ENCODE measurements around the gene PRKCZ.

PRKCZ gene

GRCh38 chr1:2203671-2204414, 153.6 kb downstream of the PRKCZ start:
- DNase-seq, result no peak

DNA sequence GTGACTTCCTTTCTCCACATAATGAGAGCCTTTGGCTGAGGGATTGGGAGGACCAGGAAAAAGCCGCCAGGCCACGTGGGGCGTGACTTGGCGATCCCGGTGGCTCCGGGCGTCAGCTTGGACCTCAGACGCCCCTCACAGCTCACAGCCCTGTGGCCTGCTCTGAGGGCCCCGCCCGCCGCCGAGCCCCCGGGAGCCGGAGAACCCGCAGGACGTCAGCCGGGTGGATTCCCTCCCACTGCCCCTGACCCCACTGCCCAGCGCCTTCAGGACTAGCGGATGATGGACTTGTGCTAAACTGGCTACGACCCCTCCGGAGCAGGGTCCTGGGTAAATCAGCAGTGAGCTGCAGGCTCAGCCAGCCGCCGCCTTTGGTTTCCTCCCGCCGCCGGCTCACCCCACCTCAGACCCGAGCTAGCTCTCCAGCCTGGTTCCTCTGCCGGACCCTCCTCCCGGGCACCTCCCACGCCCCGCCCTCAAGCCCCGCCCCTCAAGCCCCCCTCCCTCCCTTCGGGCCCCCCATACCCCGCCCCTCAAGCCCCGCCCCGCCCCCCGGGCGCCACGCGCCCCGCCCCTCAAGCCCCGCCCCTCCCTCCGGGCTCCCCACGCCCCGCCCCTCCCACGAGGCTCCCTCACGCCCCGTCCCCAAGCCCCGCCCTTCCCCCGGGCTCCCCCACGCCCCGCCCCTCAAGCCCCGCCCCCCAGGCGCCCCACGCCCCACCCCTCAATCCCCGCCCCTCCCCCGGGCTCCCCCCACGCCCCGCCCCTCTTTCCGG, 154.4 kb downstream of the PRKCZ start:
- DNase-seq, result peak in 34 of 56 donors; percentile 42 to 95 (median 80)

- DNase-seq, result peak in 55 of 56 donors; percentile 49 to 99 (median 90)
Measured at GRCh38 chr1:2205191-2205952, 155.2 kb downstream of the PRKCZ start.

DNA sequence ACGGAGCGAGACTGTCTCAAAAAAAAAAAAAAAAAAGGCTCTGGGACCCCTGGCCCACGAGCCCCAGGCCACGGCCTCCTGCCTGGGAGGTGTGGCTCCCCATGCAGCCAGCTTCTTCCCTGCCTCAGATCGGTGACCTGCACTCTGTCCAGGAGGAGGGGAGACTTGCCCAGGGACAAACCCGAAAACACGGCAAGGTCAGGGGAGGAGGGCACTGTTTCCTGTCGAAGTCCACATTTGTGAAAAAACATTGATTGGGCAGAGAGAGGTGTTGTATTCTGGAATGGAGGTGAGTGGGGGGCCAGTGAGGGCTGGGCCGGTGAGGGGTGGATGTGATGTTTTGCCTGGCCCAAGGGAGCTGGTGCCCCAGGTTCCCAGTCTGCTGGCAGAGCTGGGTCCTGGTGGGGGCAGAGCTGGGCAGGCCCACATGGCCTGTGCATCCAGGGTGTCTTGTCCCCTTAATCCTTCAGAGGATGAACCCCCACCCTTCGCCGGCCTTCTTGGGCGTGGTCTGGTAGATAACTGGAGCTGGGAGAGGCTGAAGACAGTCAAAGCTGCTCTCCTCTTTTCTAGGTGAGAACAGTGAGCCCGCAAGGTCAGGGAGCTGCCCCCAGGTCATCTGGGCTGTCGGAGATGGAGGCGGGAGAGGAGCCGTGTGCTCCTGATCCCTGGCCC, 156.7 kb downstream of the PRKCZ start:
- DNase-seq, result no peak

DNA sequence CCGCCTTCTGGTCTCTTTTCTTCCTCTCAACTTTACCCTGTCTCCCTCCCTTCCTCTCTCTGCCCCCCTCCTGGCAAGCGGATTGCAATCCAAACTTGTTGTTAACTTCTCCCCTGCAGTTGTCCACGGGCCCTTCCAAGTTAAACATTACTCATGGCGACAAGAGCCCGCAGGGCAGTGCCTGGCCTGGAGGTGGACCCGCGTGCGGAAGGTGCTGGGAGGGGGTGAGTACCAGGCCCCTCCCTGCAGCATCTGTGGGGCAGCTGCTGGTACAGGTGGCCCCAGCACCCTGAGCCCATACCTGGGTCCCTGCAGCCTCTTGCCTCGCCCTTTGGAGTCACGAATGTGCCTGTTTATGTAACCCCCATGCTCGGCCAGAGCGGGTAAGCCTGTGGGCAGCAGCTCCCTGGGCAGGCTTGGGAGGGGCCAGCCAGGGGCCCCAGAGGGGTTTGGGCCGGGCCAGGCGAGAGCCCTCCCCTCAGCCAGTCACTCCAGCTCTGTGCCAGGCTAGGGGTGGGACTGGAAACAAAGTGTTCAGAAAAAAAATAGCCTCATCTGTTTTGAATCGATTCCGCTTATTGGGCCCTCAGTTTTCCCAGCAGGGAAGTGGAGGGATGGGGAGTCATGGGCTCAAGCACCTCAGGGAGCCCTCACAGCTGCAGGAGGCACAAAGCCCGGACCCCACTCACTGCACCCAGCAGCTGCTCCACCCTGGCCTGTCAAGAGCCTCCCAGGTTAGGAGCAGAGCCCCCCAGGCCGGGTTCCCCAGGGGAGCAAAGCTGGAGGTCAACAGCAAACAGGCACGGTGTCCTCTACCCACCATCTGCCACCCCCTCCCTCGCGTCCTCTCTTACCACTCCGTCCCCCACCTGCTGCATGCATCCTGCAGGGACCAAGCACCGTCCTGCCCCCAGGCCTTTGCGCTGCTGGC, 158.4 kb downstream of the PRKCZ start:
- no peak for DNase-seq

DNA sequence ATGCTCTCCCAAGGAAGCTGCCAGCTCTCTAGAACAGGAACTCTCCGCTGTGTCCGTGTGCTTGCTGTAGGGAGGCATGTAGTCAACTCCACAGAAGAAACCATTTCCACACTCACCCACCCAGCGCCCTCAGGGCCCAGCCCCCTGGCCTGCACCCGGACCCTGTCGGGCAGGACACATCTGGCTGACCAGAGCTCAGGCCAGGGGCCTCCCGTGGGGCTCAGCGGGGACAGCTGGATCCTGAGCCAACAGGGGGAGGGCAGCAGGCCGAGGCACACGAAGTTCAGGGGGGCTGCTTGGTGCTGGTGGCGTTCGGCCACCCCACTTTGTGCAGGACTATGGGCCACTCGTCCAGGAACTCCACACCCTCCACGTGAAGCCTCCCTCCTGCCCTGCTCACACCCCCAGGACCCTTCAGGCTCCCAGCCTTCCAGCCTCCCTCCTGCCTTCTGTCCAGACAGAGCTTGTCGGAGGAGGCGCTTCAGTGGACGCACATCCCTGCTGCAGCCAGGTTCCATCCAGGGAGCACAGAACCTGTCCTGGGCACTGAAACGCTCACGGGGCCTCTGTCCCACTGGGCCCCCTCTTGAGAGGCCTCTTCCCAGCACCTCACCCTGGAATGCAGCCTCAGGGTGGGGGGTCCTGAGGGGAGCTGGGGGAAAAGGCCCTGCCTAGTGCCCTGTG, 159.3 kb downstream of the PRKCZ start:
- no peak for DNase-seq

DNA sequence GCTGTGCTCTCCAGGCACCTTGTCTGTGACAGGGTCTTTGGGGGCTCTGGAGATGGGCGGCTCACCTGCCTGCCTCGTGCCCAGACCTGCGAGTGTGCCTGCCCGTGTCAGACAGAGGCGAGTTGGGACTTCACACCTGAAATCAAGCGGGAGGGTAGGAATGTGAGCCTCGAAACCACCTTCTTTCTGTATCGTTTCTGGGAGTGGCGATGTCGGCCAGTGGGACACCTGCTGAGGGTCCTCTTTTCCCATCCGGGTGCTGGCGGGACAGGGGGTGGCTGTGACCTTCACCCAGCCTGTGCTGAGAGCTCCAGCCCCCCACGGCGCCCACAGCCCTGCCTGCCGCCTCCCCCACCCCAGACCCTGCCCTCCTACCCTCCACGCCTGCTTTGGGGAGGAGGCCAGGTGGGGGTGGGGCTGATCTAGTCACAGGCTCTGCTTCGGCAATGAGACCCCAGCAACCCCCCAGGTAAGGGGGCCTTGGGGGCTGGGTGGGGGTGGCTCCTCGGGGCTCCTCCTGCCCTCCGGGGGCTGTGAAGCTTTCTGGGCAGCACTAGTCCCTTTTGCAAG, 160.0 kb downstream of the PRKCZ start:
- no peak for DNase-seq

DNA sequence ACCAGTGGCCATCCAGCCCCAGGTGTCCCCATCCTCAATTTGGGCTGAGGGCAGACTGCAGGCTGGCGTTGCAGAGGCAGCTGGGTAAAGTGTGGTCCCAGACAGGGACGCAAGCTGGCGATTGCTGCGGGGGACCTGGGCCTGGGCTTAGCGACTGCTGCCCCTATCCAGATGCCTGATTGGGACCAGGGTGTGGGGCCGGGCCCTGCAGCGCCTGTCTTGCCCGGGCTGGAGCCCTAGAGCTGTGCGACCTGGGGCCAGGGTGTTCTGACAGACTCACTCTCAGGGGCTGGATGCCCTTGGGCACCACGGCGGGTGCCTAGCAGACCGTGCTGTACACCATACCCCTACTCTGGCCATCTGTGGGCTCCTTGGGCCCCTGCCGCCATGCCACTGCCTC, 160.6 kb downstream of the PRKCZ start:
- no peak for DNase-seq

DNA sequence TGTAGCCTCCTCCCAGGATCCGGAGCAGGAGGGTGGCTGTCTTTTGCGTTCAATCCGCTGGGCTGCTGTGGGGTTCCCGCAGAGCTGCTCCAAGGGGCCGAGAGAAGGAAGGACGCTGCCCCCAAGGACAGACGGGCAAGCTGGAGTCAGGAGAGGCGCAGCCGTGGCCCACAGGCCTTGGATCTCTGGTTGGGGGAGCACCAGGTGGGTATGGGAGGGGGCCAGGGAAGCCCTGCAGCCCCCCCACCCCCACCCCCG, 162.0 kb downstream of the PRKCZ start:
- DNase-seq, result no peak

DNA sequence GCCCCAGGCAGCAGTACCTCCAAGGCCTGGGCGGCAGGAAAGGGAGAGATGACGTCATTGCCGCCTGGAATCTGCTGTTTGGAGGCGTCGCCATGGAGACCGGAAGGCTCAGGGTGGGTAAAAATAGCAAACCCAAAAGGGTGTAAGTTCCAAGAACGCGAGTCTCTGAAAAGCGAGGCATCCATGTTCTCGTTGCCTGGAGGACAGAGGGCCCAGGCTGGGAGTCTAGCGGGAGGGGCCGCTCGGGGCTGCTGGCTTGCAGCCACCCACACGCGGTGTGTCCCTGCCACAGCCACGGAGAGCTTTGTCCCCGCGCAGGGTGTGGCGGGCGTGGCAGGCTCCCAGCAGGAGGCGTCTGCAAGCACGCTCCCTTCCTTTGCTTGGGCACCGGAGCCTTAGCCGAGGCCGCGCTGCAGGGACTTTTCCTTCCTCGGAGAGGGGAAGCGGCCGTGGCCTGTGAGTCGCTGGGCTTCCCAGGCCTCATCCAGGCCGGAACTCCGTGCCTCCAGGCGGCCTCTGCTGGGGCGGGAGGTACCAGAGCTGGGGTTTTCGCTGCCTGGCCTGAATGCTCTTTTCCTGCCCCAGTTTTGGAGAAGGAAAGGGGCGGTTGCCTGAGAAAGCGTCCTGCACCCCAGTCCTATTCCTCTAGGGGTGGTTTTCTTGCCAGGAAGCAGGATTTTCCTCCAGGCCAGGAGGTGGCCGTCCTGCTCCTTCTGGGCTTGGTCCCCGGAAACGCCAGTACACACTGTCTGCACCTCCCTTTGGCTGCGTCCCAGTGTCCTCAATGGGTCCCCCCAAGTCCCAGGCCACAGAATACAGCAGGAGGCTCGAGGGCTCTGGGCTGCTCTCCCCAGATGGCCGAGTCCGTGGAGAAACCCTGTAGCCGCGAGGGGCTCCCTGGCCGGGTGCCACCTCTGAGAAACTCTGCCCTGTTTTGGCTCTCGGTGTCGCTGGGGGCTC, 162.6 kb downstream of the PRKCZ start:
- DNase-seq, result peak; percentile 36 to 92 (median 75)

- peak in 42 of 56 donors; percentile 20 to 84 (median 58) for DNase-seq
Measured at GRCh38 chr1:2213576-2214505, 163.6 kb downstream of the PRKCZ start.

GRCh38 chr1:2214541-2215241, 164.5 kb downstream of the PRKCZ start:
- DNase-seq, result peak in 25 of 56 donors; percentile 14 to 73 (median 43)

DNA sequence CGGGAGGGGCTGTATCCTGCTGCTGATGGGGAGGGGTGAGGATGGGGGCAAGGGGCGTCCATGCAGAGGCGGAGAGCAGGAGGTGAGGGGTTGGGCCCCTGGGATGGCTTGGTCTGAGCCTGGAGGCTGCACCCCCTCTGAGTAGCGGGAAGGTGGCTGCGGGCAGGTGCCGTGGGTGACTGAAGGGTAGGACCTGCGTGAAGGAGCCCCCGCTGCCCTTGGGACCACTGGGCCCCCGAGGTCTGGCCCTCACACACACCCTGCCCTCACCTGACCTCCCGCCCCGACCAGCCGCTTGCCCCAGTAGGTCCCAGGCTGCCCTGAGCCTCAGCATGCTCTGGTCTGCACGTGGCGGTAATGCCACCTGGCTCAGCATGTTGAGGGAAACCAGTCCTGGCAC, 165.1 kb downstream of the PRKCZ start:
- no peak for DNase-seq

DNA sequence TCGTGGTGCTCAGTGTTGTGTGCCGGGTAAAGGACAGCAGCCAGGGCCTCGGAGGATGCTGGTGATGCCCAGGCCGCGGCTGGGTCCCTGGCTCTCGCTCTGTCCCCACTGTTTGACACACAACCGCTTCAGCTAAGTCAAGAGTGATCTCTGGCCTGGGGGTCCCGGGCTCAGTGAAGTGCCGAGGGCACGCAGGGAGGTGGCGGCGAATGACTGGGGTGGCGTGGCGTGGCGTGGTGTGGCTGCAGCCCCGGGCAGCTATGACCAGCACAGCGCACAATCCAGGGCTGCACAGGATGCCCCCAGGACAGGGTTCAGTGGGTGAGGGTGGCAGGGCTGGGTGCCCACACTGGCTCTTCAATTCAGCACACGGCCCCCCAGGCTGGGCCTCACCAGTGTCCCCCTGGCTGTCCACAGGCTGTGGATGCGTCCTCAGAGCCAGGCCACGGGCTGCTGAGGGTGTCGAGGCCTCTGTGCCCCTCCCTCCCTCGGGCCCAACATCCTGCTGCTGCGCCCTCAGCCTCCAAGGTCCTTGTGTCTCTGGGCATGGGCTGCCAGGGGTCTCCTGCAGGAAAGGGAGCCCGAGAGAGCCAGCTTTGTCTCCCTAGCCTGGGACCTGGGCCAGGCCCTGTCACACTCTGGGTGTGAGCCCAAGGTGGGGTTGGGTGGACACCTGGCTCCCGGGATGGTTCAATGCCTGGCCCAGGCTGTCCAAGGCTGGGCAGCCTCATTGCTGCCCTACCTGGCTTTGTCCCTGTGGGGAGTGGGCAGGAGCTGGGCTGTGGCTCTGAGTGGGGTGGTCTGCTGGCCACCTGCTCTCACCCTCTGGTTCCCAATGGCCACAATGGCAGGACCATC, 165.9 kb downstream of the PRKCZ start:
- DNase-seq, result no peak

DNA sequence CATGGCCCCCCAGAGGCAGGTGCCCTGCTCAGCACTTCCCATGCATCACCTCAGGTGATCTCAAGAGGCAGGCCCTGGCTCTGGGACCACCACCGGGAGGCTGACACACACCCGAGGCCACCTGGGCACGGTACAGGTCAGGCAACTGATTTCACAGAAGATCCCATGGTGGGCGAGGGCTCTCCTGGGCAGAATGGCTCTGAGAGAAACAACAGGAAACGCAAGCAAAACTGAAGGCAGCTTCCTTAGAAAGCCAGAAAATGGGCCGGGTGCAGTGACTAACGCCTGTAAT, 166.5 kb downstream of the PRKCZ start:
- DNase-seq, result no peak

- DNase-seq, result no peak
Measured at GRCh38 chr1:2221271-2221670, 171.1 kb downstream of the PRKCZ start.
